ENCODE measurements around the gene HIPK1. TPM values are rescaled to one million over a fixed set of nuclear protein-coding genes. Genes with fewer than 3 reads are reported as not detected.

The HIPK1 gene
- 53.9 and 58.1 TPM in 2 replicates for total RNA-seq

DNA sequence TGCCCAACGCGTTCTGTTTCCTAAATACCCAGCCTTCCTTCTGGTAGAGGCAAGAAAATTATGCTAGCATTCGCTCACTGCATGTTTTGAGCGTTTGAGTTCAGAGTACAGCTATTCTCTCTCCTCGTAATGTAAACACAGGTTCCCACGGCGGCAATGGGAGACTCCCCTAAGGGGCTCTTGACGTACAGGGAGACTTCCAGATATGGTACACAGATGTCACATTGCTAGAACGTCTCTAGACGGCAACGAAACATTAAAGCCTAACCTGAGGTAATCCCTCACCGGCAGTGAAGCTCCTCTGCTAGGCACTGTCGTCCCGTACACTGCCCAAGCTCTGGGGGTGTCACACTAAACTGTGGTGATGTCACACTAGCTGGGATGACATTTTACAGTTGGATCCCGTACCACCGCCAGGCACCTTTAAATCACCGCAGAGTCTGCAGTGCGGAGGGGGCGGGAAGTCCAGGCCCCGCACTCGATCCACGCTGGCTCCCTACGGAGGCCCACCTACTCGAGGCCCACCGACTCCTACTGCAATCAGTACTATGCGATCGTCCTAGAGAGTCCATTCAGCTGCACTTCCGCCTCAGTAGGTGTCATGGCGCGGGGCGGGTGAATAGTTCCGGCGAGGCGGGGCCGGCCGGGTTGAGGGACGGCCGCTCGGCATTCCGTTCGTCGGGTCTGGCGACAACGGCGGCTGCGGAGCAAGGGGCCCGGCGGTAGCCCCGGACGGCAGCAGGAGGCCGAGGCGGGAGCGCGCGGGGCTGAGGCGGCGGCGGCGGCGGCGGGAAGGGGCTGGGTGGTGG, at the start of gene HIPK1:
Gene HIPK1, plus strand, starts transcription at position 384 of the 809 bp plus-strand sequence.

DNA sequence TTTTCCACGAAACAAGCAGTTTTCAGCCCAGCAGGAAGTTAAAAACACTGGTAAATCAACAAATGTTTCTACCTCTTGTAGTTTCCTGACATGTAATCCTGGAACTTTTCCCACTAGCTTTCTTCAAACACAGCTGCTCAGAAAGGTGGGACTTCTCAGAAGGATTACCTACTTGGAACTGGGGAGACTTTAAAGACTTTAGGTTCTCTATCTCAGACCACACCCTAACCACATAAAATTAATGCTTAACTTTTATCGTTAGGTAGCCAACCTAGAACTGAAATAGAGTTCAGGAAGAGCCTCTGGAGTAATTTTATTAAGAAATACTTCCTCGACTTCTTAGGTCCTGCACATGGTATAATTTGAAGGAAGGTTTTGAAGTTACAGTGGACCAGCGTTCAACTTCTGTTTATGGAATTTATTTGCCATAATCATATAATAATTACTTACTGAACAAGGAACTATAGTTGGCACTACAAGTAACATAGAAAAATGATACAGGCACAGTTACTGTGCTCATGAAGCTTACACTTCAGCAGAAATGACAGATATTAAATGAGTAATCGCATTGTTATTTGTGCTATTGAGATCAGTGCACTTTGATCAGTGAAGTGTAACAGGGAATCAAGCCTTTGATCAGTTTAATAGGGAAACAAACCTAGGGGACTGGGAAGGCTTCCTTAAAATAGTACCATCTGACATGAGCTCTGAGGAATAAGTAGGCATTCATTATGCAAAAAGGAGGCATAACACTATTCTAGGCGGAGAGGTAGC, 41.5 kb upstream of the HIPK1 start, which contains the start of gene BCL2L15:
Gene BCL2L15, minus strand, starts transcription at position 180 of the 774 bp plus-strand sequence. CDS start 206 bp downstream, outside the sequence.

DNA sequence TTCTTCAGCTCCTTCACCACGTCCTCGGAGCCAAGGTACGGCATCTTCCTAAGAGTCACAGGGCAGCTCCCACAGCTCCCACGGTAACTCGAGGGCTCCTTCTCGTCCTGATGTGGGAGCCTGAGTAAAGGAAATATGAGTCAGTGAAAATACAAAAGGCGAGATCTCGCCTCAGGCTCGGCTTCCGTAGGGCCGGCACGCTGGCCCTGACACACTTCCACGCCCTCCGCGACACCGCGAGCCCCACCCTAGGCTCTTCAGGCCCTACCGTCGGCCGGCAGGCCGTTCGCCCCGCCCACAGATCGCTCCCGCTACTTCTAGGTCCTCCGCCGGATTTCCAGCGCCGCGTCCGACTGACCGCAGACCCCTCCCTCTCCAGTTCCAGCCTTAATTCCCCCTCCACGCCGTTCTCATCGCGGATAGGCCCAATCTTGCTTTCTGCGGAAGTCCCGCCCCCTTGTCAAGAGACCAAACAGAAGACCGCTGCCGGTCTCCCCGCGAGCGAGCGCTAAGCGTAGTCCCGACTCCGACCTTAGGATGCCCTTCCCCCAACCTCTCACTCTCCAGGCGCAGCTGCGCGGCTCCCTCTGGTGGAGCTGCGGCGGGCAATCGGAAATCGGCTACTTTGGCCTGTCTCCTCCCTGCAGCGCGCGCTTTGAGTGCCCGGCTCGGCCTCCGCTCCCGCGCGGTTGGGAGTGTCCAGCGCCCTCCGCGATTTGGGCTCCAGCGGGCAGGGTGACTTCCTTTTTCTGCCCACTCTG, 24.3 kb upstream of the HIPK1 start, which contains the start of the genes AP4B1 and DCLRE1B:
Gene AP4B1, minus strand, starts transcription at position 126 of the 761 bp plus-strand sequence. Its CDS starts 82 bp downstream, at position 44.
Gene DCLRE1B, plus strand, starts transcription at position 653 of the 761 bp plus-strand sequence. CDS start 261 bp downstream, outside the sequence.

DNA sequence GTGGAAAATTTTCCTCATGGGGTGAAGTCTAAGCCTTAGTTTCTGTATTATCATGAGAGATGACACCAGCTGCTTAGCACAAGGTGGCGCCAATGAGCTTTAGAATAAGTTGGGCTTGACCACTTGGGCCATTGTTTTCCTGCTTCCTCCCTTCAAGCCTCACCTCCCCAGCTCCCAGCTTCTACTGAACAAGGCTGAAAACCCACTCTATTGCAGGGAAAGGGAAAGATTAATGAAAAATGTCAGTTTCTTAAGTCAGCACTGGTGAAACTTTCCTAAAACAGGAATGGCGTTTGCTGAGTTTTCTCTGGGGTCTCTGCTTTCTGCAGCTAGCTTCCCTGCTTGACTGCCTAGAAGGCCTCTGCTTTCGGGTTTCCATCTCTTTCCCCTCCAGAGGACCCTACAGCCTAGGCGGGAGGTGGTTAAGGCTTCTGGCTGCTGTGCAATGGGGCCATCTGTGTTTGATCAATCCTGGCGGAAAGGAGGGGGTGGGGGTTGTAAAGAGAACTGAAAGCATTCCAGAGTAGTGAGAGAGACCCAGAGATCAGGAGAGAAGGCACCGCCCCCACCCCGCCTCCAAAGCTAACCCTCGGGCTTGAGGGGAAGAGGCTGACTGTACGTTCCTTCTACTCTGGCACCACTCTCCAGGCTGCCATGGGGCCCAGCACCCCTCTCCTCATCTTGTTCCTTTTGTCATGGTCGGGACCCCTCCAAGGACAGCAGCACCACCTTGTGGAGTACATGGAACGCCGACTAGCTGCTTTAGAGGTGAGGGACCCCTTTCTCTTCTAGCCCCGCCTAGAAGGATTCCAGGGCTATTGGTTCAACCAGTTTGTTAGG, 50.0 kb downstream of the HIPK1 start, which contains the start of gene OLFML3:
Gene OLFML3, plus strand, starts transcription at position 612 of the 840 bp plus-strand sequence. Its CDS starts 43 bp downstream, at position 655.

Other genes starting within 250 kb of the HIPK1 start
- gene PHTF1, start 169.8 kb upstream of the HIPK1 start, total RNA-seq = 62.2 and 72.9 TPM in 2 replicates
- 16.5 and 17.3 TPM in 2 replicates for gene RSBN1, start 116.8 kb upstream of the HIPK1 start, total RNA-seq
- 6.0 and 15.8 TPM in 2 replicates for gene PTPN22, start 57.6 kb upstream of the HIPK1 start, total RNA-seq
- 0.43 and 1.1 TPM in 2 replicates for gene BCL2L15, start 41.7 kb upstream of the HIPK1 start, total RNA-seq
- gene AP4B1, start 24.5 kb upstream of the HIPK1 start, total RNA-seq = 37.1 and 43.9 TPM in 2 replicates
- 10.5 and 12.8 TPM in 2 replicates for gene DCLRE1B, start 24.0 kb upstream of the HIPK1 start, total RNA-seq
- 0.36 and 0.53 TPM in 2 replicates for gene OLFML3, start 50.1 kb downstream of the HIPK1 start, total RNA-seq
- not detected in 2 replicates for gene SYT6, start 224.5 kb downstream of the HIPK1 start, total RNA-seq